Measurements from ENCODE around the gene RGS17. TPM values are rescaled to one million over a fixed set of nuclear protein-coding genes. Genes with fewer than 3 reads are reported as not detected.

RGS17 gene
- total and polyA plus RNA-seq, 12 donors, result 0.04 to 0.41 (median 0.17) TPM; not detected in 1

DNA sequence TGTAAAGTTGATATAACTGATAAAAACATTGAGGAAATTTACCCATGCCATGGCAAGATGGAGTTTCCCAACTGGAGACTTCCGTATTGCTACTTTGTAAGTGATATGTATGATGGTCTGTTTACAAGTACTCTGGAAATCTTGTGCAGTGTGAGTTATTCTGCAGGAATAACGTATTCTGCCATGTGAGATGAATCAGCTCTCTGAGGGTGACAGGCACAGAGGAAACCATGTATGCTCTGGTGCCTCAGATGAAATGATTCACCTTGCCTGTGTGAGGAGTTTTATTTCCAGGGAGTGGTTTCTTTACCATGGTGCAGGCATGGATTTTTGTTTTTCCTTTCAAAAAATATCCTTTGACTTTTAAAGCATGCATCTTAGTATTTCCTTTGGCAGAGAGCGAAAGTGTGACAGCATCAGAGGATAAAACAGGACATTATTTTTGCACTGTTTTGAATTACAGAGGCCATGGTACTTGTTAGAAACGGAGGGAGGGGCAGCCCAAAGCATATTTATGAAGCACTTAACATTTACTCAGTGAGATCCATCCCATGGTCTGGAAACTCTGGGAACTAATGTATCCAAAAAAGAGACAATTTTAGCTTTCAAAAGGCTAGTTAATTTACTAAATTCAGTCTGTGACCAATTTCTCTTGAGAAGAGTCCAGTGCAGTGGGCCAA lies 92.6 kb downstream of the RGS17 start:
- Histone ChIP-seq H3K36me3 (no peaks in the 10 kb centered on the region), H3K9me3 (no peaks in the 10 kb centered on the region), H3K27ac (no peak overlapping the region), H3K4me3 (no peak overlapping the region), H3K4me1 (no peaks in the 10 kb centered on the region), H3K27me3 (no peaks in the 10 kb centered on the region)
- intact Hi-C loops (cut with DNase I), result loop anchor here in 3 of 10 donors (10.0 kb wide), 3 partner anchors 66 to 906 kb away; no protein-coding TSS in a partner anchor
- WGBS, 2 donors, result 82 to 85% methylated on average over 4 of the region's 4 CpGs
- no peak for DNase-seq
- TF ChIP-seq, protein P1, sequence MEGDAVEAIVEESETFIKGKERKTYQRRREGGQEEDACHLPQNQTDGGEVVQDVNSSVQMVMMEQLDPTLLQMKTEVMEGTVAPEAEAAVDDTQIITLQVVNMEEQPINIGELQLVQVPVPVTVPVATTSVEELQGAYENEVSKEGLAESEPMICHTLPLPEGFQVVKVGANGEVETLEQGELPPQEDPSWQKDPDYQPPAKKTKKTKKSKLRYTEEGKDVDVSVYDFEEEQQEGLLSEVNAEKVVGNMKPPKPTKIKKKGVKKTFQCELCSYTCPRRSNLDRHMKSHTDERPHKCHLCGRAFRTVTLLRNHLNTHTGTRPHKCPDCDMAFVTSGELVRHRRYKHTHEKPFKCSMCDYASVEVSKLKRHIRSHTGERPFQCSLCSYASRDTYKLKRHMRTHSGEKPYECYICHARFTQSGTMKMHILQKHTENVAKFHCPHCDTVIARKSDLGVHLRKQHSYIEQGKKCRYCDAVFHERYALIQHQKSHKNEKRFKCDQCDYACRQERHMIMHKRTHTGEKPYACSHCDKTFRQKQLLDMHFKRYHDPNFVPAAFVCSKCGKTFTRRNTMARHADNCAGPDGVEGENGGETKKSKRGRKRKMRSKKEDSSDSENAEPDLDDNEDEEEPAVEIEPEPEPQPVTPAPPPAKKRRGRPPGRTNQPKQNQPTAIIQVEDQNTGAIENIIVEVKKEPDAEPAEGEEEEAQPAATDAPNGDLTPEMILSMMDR (IDR thresholded peaks at IDR 0.05), result no peak
- no peak for ATAC-seq

DNA sequence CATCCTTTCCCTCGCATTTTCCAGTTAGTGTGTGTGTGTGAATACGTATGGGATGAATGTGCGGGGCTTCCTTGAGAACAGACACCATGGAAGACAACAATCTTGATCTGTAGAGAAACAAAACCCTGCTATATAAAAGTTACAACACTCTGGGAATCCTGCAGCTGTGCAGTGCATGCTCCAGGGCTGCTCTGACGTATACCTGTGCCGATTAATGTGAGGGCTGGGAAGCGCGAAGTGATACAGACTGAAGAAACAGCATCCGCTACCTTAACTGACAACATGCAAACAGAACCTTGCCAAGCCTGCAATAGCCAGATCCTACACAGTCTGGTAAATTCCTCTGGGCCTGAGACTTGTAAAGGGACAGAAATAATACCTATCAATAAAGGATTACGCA lies 96.9 kb downstream of the RGS17 start:
- WGBS, 2 donors, result 97% methylated on average over 9 of the region's 9 CpGs
- TF ChIP-seq, protein P1 (IDR thresholded peaks at IDR 0.05), result no peak
- intact Hi-C loops (cut with DNase I), result loop anchor here in 8 of 10 donors (5.0 to 10.0 kb wide), 7 partner anchors 71 to 911 kb away; no protein-coding TSS in a partner anchor
- H3K4me1 ChIP-seq, result no peaks in the 10 kb centered on the region
- no peaks in the 10 kb centered on the region for H3K9me3 ChIP-seq
- no peak overlapping the region for H3K27ac ChIP-seq
- DNase-seq (no peak), ATAC-seq (no peak)
- H3K4me3 ChIP-seq, result no peak overlapping the region
- no peaks in the 10 kb centered on the region for H3K36me3 ChIP-seq
- H3K27me3 ChIP-seq, result no peaks in the 10 kb centered on the region

DNA sequence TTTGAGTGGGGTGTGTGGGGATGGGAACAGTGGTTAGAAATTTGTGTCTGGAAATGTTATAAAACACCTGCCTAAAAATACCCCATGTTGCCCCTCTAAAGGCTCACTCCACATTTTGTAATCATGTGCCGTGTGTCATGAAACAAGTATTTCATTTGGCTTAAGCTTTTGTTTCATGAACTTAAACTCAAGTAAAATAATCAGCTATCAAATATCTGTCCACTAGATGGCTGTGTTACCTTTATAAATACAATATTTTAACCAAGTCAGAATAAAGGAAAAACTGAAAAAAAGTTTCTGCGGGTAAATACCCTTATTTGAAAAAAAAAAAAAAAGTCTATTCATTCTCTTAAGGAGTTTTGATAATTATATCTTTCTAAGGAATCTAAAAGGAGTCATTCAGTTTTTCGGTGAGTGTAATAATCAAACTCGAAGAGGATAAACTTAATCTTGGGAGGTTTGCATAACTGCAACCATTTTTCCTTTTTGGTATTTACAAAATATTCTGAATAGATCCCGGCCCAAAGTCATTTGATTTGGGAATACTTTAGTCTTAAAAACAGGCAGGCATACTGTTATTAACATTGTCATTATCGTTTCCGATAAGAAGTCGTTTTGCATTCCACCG lies 98.7 kb downstream of the RGS17 start:
- no peaks in the 10 kb centered on the region for H3K9me3 ChIP-seq
- DNase-seq, result no peak
- no peak for ATAC-seq
- H3K27me3 ChIP-seq, result no peaks in the 10 kb centered on the region
- no peaks in the 10 kb centered on the region for H3K4me1 ChIP-seq
- TF ChIP-seq, protein P1 (IDR thresholded peaks at IDR 0.05), result peak in 7 of 9 donors; percentile 29 to 63 (median 55)
- intact Hi-C loops (cut with DNase I), result loop anchor here in 8 of 10 donors (5.0 to 10.0 kb wide), 7 partner anchors 72 to 912 kb away; no protein-coding TSS in a partner anchor
- H3K36me3 ChIP-seq, result no peaks in the 10 kb centered on the region
- no peak overlapping the region for H3K4me3 ChIP-seq
- 65 to 69% methylated on average over 9 of the region's 9 CpGs for WGBS, 2 donors
- H3K27ac ChIP-seq, result no peak overlapping the region

DNA sequence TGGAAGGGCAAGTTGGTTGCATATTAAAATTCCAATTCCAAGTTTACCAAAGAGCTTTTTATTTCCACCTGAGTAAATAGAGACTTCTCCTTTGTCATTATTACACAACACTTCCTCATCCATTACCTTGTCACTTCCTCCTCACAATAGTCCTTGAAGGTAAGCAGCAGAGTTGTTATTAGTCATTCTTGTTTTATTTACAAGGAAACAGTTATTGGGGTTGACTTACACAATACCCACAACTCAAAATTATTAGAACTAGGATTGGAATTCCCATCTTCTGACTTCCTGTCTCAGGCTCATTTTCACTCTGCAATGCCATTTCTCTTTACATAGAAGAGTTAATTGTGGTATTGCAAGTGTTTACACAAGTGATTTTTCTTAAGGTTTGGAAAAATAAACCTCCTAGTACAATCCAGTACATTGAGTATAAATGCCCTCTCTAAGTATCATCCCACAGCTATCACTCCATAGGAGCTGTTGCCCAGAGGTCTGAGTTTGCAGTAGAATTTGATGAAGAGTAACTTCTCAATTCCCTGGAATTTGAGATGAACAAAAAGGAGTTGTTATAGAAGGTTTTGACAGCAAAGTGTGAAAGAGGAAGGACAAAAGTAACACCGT lies 99.6 kb downstream of the RGS17 start:
- Histone ChIP-seq H3K9me3 (no peaks in the 10 kb centered on the region), H3K36me3 (no peaks in the 10 kb centered on the region), H3K4me3 (no peak overlapping the region), H3K27me3 (no peaks in the 10 kb centered on the region), H3K4me1 (no peaks in the 10 kb centered on the region), H3K27ac (no peak overlapping the region)
- WGBS, 2 donors, result 56 to 67% methylated on average over 1 of the region's 1 CpG
- intact Hi-C loops (cut with DNase I), result loop anchor here in 8 of 10 donors (5.0 to 10.0 kb wide), 7 partner anchors 73 to 913 kb away; no protein-coding TSS in a partner anchor
- DNase-seq, result no peak
- ATAC-seq, result no peak
- TF ChIP-seq, protein P1 (IDR thresholded peaks at IDR 0.05), result no peak
